Astrocyte (in vitro differentiated cells and primary cell): ENCODE results near the gene CSF1R. TPM values are rescaled to one million over a fixed set of nuclear protein-coding genes. Genes with fewer than 3 reads are reported as not detected.

Experiments
- DNase-seq: peaks from one replicate; pipeline ENCODE4 v3.0.0-alpha.2; 2010; ENCODE audit warnings: low read depth
- FAIRE-seq: peaks from 2 replicates; lab custom pipeline; 2011; peaks lifted over from hg19 to GRCh38; lab: Jason Lieb, UNC
- H2AFZ ChIP-seq: 2 replicates; pipeline ENCODE4 v1.6.0; 2012; ENCODE audit warnings: low read depth, low read length, inconsistent platforms
- H3K27ac ChIP-seq: 2 replicates; pipeline ENCODE4 v1.5.1; 2011; ENCODE audit warnings: low read depth, low read length, inconsistent platforms
- H3K27me3 ChIP-seq: 2 replicates; pipeline ENCODE4 v1.6.0; 2011; ENCODE audit warnings: low read length, inconsistent platforms; ENCODE audit not compliant: insufficient read depth
- H3K36me3 ChIP-seq: 2 replicates; pipeline ENCODE4 v1.5.1; 2011; ENCODE audit warnings: low read length, inconsistent platforms; ENCODE audit not compliant: insufficient read depth
- H3K4me1 ChIP-seq: 2 replicates; pipeline ENCODE4 v1.5.1; 2011; ENCODE audit warnings: low read length, inconsistent platforms; ENCODE audit not compliant: insufficient read depth
- H3K4me2 ChIP-seq: 2 replicates; pipeline ENCODE4 v1.6.0; 2012; ENCODE audit warnings: low read length, inconsistent platforms
- H3K4me3 ChIP-seq: 2 replicates; pipeline ENCODE4 v1.5.1; 2011; ENCODE audit warnings: low read depth, mild to moderate bottlenecking, low read length, inconsistent platforms; ENCODE audit not compliant: insufficient read depth
- H3K79me2 ChIP-seq: 2 replicates; pipeline ENCODE4 v1.6.0; 2012; ENCODE audit warnings: mild to moderate bottlenecking, low read length, inconsistent platforms; ENCODE audit not compliant: insufficient read depth
- H3K9ac ChIP-seq: 2 replicates; pipeline ENCODE4 v1.6.0; 2012; ENCODE audit warnings: mild to moderate bottlenecking, low read length, inconsistent platforms
- H3K9me3 ChIP-seq: 2 replicates; pipeline ENCODE4 v1.5.1; 2012; ENCODE audit warnings: low read depth, mild to moderate bottlenecking, low read length, inconsistent platforms; ENCODE audit not compliant: insufficient read depth
- H4K20me1 ChIP-seq: 2 replicates; pipeline ENCODE4 v1.6.0; 2012; ENCODE audit warnings: low read length, inconsistent platforms; ENCODE audit not compliant: insufficient read depth
- H3K27ac Mint-ChIP-seq: one replicate; pipeline ENCODE4 v1.8.0; 2021; ENCODE audit warnings: mild to moderate bottlenecking, mixed read lengths; ENCODE audit not compliant: unreplicated experiment
- H3K27me3 Mint-ChIP-seq: one replicate; pipeline ENCODE4 v1.8.0; 2021; ENCODE audit warnings: low read depth, mixed read lengths; ENCODE audit not compliant: unreplicated experiment
- H3K36me3 Mint-ChIP-seq: one replicate; pipeline ENCODE4 v1.8.0; 2021; ENCODE audit warnings: low read depth, mixed read lengths; ENCODE audit not compliant: unreplicated experiment
- H3K4me1 Mint-ChIP-seq: one replicate; pipeline ENCODE4 v1.8.0; 2021; ENCODE audit warnings: low read depth, mixed read lengths; ENCODE audit not compliant: unreplicated experiment
- H3K4me3 Mint-ChIP-seq: one replicate; pipeline ENCODE4 v1.8.0; 2021; ENCODE audit warnings: mild to moderate bottlenecking, moderate library complexity, mixed read lengths; ENCODE audit not compliant: unreplicated experiment
- H3K9me3 Mint-ChIP-seq: one replicate; pipeline ENCODE4 v1.8.0; 2021; ENCODE audit warnings: mild to moderate bottlenecking, mixed read lengths; ENCODE audit not compliant: unreplicated experiment
- CTCF ChIP-seq: IDR thresholded peaks from 2 replicates; pipeline ENCODE4 v1.5.1; 2011; ENCODE audit warnings: low read depth, mild to moderate bottlenecking, inconsistent platforms, low read length, moderate library complexity; ENCODE audit not compliant: insufficient read depth
- EZH2 ChIP-seq: IDR thresholded peaks from 2 replicates; pipeline ENCODE4 v1.6.1; 2012; ENCODE audit warnings: mild to moderate bottlenecking, low read length, inconsistent platforms; ENCODE audit not compliant: insufficient read depth
- total RNA-seq: library from RNA; stranded (reverse); gene quantifications from 2 replicates; pipeline ENCODE4 v1.2.1, GENCODE V29; 2021

The CSF1R gene
- total RNA-seq, 1 donor from 2014 or later: 1.4 TPM

GRCh38 chr5:150116667-150117400 is 30.5 kb upstream of the CSF1R start:
- Histone ChIP-seq H4K20me1 (no peaks in the 10 kb centered on the region), H3K4me2 (no peak overlapping the region), H3K9ac (no peak overlapping the region), H3K27ac (no peak overlapping the region), H3K27me3 (no peaks in the 10 kb centered on the region), H3K79me2 (no peaks in the 10 kb centered on the region), H3K4me3 (no peak overlapping the region), H3K4me1 (peaks cover 18% of the 10 kb centered on the region), H2AFZ (no peak overlapping the region), H3K36me3 (peaks cover 27% of the 10 kb centered on the region), H3K9me3 (no peaks in the 10 kb centered on the region)
- H3K4me3 Mint-ChIP-seq: no peak overlapping the region
- H3K9me3 Mint-ChIP-seq: no peaks in the 10 kb centered on the region
- no peak for FAIRE-seq
- peaks cover 23% of the 10 kb centered on the region for H3K4me1 Mint-ChIP-seq
- no peak overlapping the region for H3K27ac Mint-ChIP-seq
- H3K27me3 Mint-ChIP-seq: peaks cover 2% of the 10 kb centered on the region
- no peak for TF ChIP-seq CTCF
- no peak for TF ChIP-seq EZH2
- peaks cover 19% of the 10 kb centered on the region for H3K36me3 Mint-ChIP-seq
- DNase-seq: no peak

- no peak for TF ChIP-seq EZH2
- no peak for TF ChIP-seq CTCF
- H3K36me3 ChIP-seq: peaks cover 25% of the 10 kb centered on the region
- no peak overlapping the region for H3K9ac ChIP-seq
- Mint-ChIP-seq H3K4me1 (peaks cover 23% of the 10 kb centered on the region), H3K36me3 (peaks cover 11% of the 10 kb centered on the region), H3K9me3 (no peaks in the 10 kb centered on the region), H3K4me3 (no peak overlapping the region), H3K27ac (no peak overlapping the region), H3K27me3 (peaks cover 2% of the 10 kb centered on the region)
- no peaks in the 10 kb centered on the region for H3K27me3 ChIP-seq
- no peaks in the 10 kb centered on the region for H3K9me3 ChIP-seq
- no peak overlapping the region for H3K27ac ChIP-seq
- H2AFZ ChIP-seq: no peak overlapping the region
- no peaks in the 10 kb centered on the region for H3K79me2 ChIP-seq
- no peak overlapping the region for H3K4me2 ChIP-seq
- FAIRE-seq (no peak), DNase-seq (no peak)
- no peaks in the 10 kb centered on the region for H4K20me1 ChIP-seq
- H3K4me1 ChIP-seq: peaks cover 22% of the 10 kb centered on the region
- H3K4me3 ChIP-seq: no peak overlapping the region
Measured at GRCh38 chr5:150114773-150115408, 28.5 kb upstream of the CSF1R start.
